ENCODE results near the gene USP5.

DNA sequence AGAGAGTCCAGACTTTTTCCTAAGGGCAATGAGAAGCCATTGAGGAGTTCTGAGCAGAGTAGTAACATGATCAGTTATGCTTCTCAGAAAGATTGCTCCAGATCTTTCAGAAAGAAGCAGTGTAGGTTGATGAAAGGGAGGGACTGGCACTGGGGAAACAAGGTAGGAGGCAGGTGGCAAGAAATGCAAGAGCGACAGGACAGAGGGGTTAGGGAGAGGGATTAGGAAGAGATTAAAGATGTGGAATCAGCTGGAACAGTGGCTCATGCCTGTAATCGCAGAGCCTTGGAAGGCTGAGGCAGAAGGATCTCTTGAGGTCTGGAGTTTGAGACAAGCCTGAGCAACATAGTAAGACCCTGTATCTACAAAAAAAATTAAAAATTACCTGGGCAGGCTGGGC, 4.3 kb upstream of the USP5 start:
- TF ChIP-seq, protein P1, sequence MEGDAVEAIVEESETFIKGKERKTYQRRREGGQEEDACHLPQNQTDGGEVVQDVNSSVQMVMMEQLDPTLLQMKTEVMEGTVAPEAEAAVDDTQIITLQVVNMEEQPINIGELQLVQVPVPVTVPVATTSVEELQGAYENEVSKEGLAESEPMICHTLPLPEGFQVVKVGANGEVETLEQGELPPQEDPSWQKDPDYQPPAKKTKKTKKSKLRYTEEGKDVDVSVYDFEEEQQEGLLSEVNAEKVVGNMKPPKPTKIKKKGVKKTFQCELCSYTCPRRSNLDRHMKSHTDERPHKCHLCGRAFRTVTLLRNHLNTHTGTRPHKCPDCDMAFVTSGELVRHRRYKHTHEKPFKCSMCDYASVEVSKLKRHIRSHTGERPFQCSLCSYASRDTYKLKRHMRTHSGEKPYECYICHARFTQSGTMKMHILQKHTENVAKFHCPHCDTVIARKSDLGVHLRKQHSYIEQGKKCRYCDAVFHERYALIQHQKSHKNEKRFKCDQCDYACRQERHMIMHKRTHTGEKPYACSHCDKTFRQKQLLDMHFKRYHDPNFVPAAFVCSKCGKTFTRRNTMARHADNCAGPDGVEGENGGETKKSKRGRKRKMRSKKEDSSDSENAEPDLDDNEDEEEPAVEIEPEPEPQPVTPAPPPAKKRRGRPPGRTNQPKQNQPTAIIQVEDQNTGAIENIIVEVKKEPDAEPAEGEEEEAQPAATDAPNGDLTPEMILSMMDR (IDR thresholded peaks at IDR 0.05), result no peak
- no peak for TF ChIP-seq POLR2A (IDR thresholded peaks at IDR 0.05)

All from uterus (tissue), 2 donors.